Measurements from ENCODE around the gene TNFRSF19.

DNA sequence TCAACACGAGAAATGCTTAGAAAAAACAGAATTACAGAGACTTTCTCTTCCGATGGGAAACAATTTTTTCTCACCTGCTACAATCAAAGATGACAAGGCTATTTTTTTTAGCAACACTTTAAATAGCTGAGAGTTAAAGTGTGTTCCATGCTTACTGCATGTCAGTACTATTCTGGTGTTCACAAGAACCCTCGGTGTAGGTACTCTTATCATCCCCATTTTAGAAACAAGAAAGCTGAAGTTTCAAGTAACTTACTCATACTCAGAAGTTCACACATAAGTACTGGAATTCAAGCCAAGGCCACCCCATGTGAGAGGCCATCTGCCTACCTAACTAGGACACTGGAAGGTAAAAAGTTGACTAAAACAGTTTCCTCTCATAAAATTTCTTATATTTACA is 9.0 kb upstream of the TNFRSF19 start:
- TF ChIP-seq FOXM1 (IDR thresholded peaks at IDR 0.05; ENCODE audit: borderline replicate concordance): no peak
- no peak for TF ChIP-seq SUZ12 (IDR thresholded peaks at IDR 0.05)
